Astrocyte of the spinal cord (primary cell): Measurements from ENCODE around the gene SWAP70.
"Not testable (repeated sequence)": the region's sequence is repeated elsewhere in the genome, so short reads cannot be mapped to it uniquely, and the experiment has no call there.

Source experiments
- DNase-seq: peaks from one replicate; pipeline ENCODE4 v3.0.0; 2011; ENCODE audit warnings: low read depth, low spot score
- H3K4me3 ChIP-seq: 2 replicates; pipeline ENCODE4 v1.5.1; 2011; ENCODE audit warnings: low read depth, mild to moderate bottlenecking, low read length, moderate library complexity
- in situ Hi-C: cut with HindIII; loops from 2 replicates; pipeline ENCODE4 v1.10.0; 2017; ENCODE audit warnings: low sequenced_read_pairs
- TF ChIP-seq, protein P1 (sequence below): IDR thresholded peaks from 2 replicates; pipeline ENCODE4 v1.5.1; 2012; ENCODE audit warnings: low read depth, mild to moderate bottlenecking, low read length, inconsistent platforms

The SWAP70 gene

DNA sequence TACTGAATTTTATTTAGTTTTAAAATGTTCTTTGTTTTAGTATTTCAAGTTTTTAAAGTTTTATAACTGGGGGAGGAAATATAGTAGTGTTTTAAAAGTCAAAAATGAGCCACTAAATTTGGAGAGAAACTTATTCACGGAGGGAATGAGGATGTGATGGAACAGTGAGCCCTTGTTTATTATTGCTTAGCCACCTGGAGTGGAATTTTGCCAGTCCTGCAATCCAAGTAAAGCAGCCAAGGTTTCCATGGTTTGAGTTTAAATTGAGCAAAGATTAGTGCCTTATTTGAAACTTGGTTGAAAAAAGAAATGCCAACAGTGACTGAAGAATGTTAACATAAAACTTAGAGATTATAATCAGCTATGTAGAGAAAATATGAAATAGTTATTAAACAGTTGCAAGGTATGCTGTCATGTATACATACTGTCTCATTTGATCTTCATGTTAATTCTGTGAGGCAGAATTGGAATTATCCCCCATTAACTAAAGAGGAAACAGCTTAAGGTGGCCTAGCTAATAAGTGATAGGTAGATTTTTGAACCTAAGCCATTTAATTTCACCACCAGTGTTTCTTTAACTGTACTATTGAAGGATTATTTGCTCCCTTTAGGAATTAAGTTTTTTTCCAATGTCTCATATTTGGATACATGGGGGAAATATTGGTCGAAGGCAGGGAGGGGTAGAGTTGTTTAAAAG, 36.4 kb downstream of the SWAP70 start:
- in situ Hi-C loops = no loop called here
- peak; percentile 22 for DNase-seq
- no peak overlapping the region for H3K4me3 ChIP-seq
- TF ChIP-seq, protein P1, sequence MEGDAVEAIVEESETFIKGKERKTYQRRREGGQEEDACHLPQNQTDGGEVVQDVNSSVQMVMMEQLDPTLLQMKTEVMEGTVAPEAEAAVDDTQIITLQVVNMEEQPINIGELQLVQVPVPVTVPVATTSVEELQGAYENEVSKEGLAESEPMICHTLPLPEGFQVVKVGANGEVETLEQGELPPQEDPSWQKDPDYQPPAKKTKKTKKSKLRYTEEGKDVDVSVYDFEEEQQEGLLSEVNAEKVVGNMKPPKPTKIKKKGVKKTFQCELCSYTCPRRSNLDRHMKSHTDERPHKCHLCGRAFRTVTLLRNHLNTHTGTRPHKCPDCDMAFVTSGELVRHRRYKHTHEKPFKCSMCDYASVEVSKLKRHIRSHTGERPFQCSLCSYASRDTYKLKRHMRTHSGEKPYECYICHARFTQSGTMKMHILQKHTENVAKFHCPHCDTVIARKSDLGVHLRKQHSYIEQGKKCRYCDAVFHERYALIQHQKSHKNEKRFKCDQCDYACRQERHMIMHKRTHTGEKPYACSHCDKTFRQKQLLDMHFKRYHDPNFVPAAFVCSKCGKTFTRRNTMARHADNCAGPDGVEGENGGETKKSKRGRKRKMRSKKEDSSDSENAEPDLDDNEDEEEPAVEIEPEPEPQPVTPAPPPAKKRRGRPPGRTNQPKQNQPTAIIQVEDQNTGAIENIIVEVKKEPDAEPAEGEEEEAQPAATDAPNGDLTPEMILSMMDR = no peak

DNA sequence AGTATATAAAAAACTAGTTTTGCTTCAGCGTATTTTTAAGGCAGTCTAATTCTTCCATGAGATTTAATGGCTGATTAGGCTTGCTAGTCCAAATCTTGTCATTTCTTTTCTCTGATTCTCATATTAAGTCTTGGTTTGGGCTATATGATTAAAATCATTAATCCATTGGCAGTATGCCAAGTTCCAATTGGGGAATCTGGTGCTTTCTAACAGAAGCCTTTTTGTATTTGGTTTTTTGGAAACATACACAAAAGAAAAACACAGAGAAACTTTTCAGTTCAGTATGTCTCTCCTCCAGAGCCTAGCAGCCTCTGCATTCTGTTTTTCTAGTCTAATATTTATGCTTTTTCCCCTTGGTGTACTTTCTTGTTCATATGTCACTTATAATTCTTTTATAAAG, 37.9 kb downstream of the SWAP70 start:
- in situ Hi-C loops = no loop called here
- no peak overlapping the region for H3K4me3 ChIP-seq
- peak; percentile 22 for DNase-seq
- TF ChIP-seq, protein P1 = no peak

DNA sequence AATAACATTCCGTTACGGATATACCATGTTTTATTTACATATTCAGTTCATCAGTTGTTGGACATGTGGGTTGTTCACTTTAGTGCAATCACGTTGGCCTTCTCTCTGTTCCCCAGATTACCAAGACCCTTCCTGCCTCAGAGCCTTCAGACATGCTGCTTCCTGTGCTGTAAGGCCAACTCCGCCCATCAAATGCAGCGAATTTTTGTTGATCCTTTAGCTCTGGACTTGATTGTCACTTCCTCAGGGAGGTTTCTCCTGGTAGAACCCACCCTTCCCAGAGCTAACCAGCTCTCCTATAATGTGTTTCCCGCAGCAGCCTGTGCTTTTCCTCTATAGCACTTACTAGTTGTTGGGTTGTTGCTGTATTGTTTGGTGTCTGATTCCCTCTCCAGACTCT, 39.4 kb downstream of the SWAP70 start:
- in situ Hi-C loops = no loop called here
- TF ChIP-seq, protein P1 = no peak
- H3K4me3 ChIP-seq = no peak overlapping the region
- no peak for DNase-seq

DNA sequence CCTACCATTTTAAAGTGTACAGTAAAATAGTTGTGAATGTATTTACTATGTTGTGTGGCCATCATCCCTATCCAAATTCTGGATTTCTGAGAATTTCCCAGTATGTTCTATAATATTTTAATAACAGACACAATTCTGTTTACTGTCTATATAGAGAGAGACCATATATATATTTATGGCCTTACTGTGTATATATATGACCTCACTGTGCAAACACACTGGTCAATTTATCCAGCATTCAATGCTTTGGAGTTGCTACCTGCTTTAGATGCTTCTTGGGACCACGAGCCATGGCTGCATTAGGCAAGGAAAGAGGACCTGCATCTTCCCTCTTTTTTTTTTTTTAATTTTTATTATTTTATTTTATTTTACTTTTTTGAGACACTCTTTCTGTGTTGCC, 40.2 kb downstream of the SWAP70 start:
- TF ChIP-seq, protein P1 = no peak
- H3K4me3 ChIP-seq = no peak overlapping the region
- in situ Hi-C loops = no loop called here
- DNase-seq = no peak

DNA sequence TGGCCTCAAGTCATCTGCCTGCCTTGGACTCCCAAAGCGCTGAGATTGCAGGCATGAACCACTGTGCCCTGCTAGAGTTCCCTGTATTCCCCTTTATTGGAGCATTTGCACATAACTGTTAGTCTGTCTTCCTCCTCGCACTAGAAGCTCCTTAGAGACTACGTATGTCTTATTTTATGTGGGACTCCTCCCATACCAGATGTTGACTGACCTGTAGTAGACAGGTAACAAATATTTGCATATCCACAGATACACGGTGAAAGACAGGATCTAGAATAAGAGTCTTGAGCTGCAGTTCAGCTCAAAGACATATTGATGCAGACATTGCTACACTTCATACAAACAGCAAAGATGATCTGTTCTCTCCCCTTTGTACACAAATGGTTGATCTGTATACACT, 40.7 kb downstream of the SWAP70 start:
- H3K4me3 ChIP-seq = no peak overlapping the region
- TF ChIP-seq, protein P1 = no peak
- no peak for DNase-seq
- in situ Hi-C loops = no loop called here

DNA sequence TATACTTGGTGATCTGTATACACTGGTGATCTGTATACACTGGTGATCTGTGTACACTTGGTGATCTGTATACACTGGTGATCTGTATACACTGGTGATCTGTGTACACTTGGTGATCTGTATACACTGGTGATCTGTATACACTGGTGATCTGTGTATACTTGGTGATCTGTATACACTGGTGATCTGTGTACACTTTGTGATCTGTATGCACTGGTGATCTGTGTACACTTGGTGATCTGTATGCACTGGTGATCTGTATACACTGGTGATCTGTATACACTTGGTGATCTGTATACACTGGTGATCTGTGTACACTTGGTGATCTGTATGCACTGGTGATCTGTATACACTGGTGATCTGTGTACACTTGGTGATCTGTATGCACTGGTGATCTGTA, 41.5 kb downstream of the SWAP70 start:
- DNase-seq, in situ Hi-C loops: not testable (repeated sequence)

DNA sequence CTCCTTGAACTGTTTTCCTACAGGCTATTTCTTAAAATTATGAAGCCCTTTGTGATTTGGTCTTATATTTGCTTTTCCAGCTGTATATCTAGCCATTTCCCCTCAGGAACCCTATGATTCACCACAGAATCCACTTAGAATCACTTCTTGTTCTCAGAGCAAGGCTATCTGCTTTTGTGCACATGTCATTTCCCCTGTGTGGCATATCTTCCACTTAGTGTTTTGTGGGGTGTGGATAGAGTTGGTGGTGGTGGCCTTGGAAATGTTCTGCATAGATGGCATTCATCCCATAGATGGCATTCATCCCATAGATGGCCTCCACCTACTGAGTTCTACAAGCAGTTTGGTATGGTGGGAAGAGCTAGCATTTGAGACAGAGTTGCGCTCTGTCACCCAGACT, 44.7 kb downstream of the SWAP70 start:
- H3K4me3 ChIP-seq = no peak overlapping the region
- in situ Hi-C loops = no loop called here
- TF ChIP-seq, protein P1 = no peak
- peak; percentile 45 for DNase-seq

More for the DNA sequence above, 41.5 kb downstream of the SWAP70 start:
- not testable (repeated sequence) for H3K4me3 ChIP-seq
